Vagina (tissue), 2 donors: ENCODE data around the gene STX1B.

ENCODE experiments used
- CTCF ChIP-seq, 3 experiments: fragments of 450-650 bp in 2 of 3; fragments of 200-600 bp in 1 of 3; sonication (generic) in 1 of 3; IDR thresholded peaks; one replicate each; pipeline ENCODE4 v1.5.1; 2017 to 2019; ENCODE audit warnings: antibody characterized with exemption in 3 of 3, mild to moderate bottlenecking in 2 of 3, moderate library complexity in 2 of 3
- POLR2A ChIP-seq, 2 donors: fragments of 450-650 bp; IDR thresholded peaks; one replicate each; pipeline ENCODE4 v1.6.1; 2017; ENCODE audit warnings: antibody characterized with exemption in 2 of 2, mild to moderate bottlenecking in 2 of 2, moderate library complexity in 2 of 2

GRCh38 chr16:30947541-30947858 is 62.9 kb downstream of the STX1B start:
- TF ChIP-seq CTCF (IDR thresholded peaks at IDR 0.05): no peak
- no peak for TF ChIP-seq POLR2A (IDR thresholded peaks at IDR 0.05)
